Right atrium auricular region (tissue), 2 donors: ENCODE data around the gene IGF2R. TPM values are rescaled to one million over a fixed set of nuclear protein-coding genes. Genes with fewer than 3 reads are reported as not detected.
A peak's percentile ranks its signal among the peaks of the same experiment; 100 is the strongest.

ENCODE experiments used
- DNase-seq: peaks from one replicate; pipeline ENCODE4 v3.0.0-alpha.2; 2019; ENCODE audit warnings: low spot score
- H3K27ac ChIP-seq, 2 donors: fragments of 200-600 bp; sonication (generic); 1 replicate in 1 of 2; 2 replicates in 1 of 2; pipeline ENCODE4 v1.5.1; 2016 to 2019
- H3K27me3 ChIP-seq, 2 donors: fragments of 200-600 bp; sonication (generic); one replicate each; pipeline versions ENCODE4 v1.5.1 to v1.6.0; 2017 to 2019
- H3K36me3 ChIP-seq: fragments of 200-600 bp; sonication (generic); one replicate; pipeline ENCODE4 v1.5.1; 2016
- H3K4me1 ChIP-seq, 2 donors: fragments of 200-600 bp; sonication (generic); one replicate each; pipeline versions ENCODE4 v1.5.1 to v1.6.0; 2017 to 2019
- H3K4me3 ChIP-seq, 2 donors: fragments of 200-600 bp; sonication (generic); 1 replicate in 1 of 2; 2 replicates in 1 of 2; pipeline ENCODE4 v1.5.1; 2017 to 2019; ENCODE audit warnings: mild to moderate bottlenecking in 1 of 2, moderate library complexity in 1 of 2
- H3K9me3 ChIP-seq, 2 donors: fragments of 200-600 bp; sonication (generic); one replicate each; pipeline ENCODE4 v1.5.1; 2019
- CTCF ChIP-seq, 2 donors: fragments of 200-600 bp; sonication (generic); IDR thresholded peaks; one replicate each; pipeline ENCODE4 v1.5.1; 2019; ENCODE audit warnings: antibody characterized with exemption in 2 of 2
- total RNA-seq, 2 donors: library from RNA; depleted of rRNA; stranded (reverse); fragments of >200 nt; gene quantifications; one replicate each; pipeline ENCODE4 v1.1.0, GENCODE V29; 2016

IGF2R gene
- total RNA-seq, 2 donors from 2014 or later, result 47.9 to 48.9 TPM

GRCh38 chr6:159931112-159931511 lies 37.8 kb upstream of the IGF2R start:
- Histone ChIP-seq H3K9me3 (peaks cover 0 to 8% of the 10 kb centered on the region in 2 donors), H3K27ac (no peak overlapping the region), H3K27me3 (no peaks in the 10 kb centered on the region), H3K4me1 (peaks cover 0 to 7% of the 10 kb centered on the region in 2 donors), H3K4me3 (no peak overlapping the region), H3K36me3 (no peaks in the 10 kb centered on the region)
- no peak for TF ChIP-seq CTCF (IDR thresholded peaks at IDR 0.05)
- DNase-seq, result no peak

- Histone ChIP-seq H3K36me3 (no peaks in the 10 kb centered on the region), H3K4me1 (peaks cover 0 to 7% of the 10 kb centered on the region in 2 donors), H3K27ac (no peak overlapping the region), H3K9me3 (peaks cover 0 to 11% of the 10 kb centered on the region in 2 donors), H3K4me3 (no peak overlapping the region), H3K27me3 (no peaks in the 10 kb centered on the region)
- no peak for DNase-seq
- no peak for TF ChIP-seq CTCF (IDR thresholded peaks at IDR 0.05)
Observed at GRCh38 chr6:159931846-159932245, 37.0 kb upstream of the IGF2R start.

- Histone ChIP-seq H3K9me3 (peaks cover 0 to 11% of the 10 kb centered on the region in 2 donors), H3K4me1 (peaks cover 0 to 7% of the 10 kb centered on the region in 2 donors), H3K4me3 (no peak overlapping the region), H3K36me3 (no peaks in the 10 kb centered on the region), H3K27ac (no peak overlapping the region), H3K27me3 (no peaks in the 10 kb centered on the region)
- no peak for TF ChIP-seq CTCF (IDR thresholded peaks at IDR 0.05)
- DNase-seq, result no peak
Observed at GRCh38 chr6:159933077-159933476, 35.8 kb upstream of the IGF2R start.

GRCh38 chr6:159934181-159934580 lies 34.7 kb upstream of the IGF2R start:
- Histone ChIP-seq H3K9me3 (peaks cover 0 to 11% of the 10 kb centered on the region in 2 donors), H3K36me3 (no peaks in the 10 kb centered on the region), H3K4me3 (no peak overlapping the region), H3K27me3 (no peaks in the 10 kb centered on the region), H3K4me1 (peaks cover 0 to 8% of the 10 kb centered on the region in 2 donors), H3K27ac (no peak overlapping the region)
- no peak for DNase-seq
- TF ChIP-seq CTCF (IDR thresholded peaks at IDR 0.05), result no peak

- H3K9me3 ChIP-seq, result peaks cover 0 to 11% of the 10 kb centered on the region in 2 donors
- peaks cover 0 to 11% of the 10 kb centered on the region in 2 donors for H3K4me1 ChIP-seq
- H3K27me3 ChIP-seq, result no peaks in the 10 kb centered on the region
- H3K36me3 ChIP-seq, result no peaks in the 10 kb centered on the region
- no peak for TF ChIP-seq CTCF (IDR thresholded peaks at IDR 0.05)
- DNase-seq, result no peak
- no peak overlapping the region for H3K4me3 ChIP-seq
- H3K27ac ChIP-seq, result peak overlapping the region; percentile 11 to 57
Observed at GRCh38 chr6:159935065-159935464, 33.8 kb upstream of the IGF2R start.

GRCh38 chr6:159935633-159936032 lies 33.2 kb upstream of the IGF2R start:
- Histone ChIP-seq H3K9me3 (peaks cover 0 to 11% of the 10 kb centered on the region in 2 donors), H3K27me3 (no peaks in the 10 kb centered on the region), H3K4me3 (no peak overlapping the region), H3K36me3 (no peaks in the 10 kb centered on the region), H3K4me1 (peaks cover 0 to 12% of the 10 kb centered on the region in 2 donors), H3K27ac (peak overlapping the region; percentile 11 to 57)
- TF ChIP-seq CTCF (IDR thresholded peaks at IDR 0.05), result no peak
- DNase-seq, result no peak
